ENCODE measurements around the gene ODAD3. TPM values are rescaled to one million over a fixed set of nuclear protein-coding genes. Genes with fewer than 3 reads are reported as not detected.

The ODAD3 gene
- total and polyA plus RNA-seq, 10 of the 15 experiments (the other 5 are each of a cell fraction or from before 2014, with no cell fraction given): 0.11 to 0.39 (median 0.28) TPM; not detected in 7

- intact Hi-C loops (cut with micrococcal nuclease; ENCODE audit: unreplicated experiment): no loop called here
- in situ Hi-C loops (cut with MboI): no loop called here
- H3K9ac ChIP-seq (ENCODE audit: control insufficient read depth, insufficient read depth, low read length): no peak overlapping the region
Measured at GRCh38 chr19:11452620-11453310, 17.8 kb upstream of the ODAD3 start.

More at GRCh38 chr19:11452620-11453310, 17.8 kb upstream of the ODAD3 start:
- Histone ChIP-seq H4K20me1 (ENCODE audit: control insufficient read depth, insufficient read depth) (no peaks in the 10 kb centered on the region), H3K4me3 (no peak overlapping the region; the same call in 1 of the 2 replicates), H3K79me2 (ENCODE audit: control insufficient read depth, insufficient read depth, low read length) (no peaks in the 10 kb centered on the region), H3K27me3 (replicated peaks in 1 of 2; ENCODE audit: control insufficient read depth in 2 of 2, insufficient read depth in 2 of 2, low read length in 1 of 2) (no peaks in the 10 kb centered on the region), H3K4me2 (ENCODE audit: control insufficient read depth, insufficient read depth) (peak overlapping the region; percentile 17; the same call in 1 of the 2 replicates), H3K36me3 (ENCODE audit: control insufficient read depth in 2 of 2, insufficient read depth in 2 of 2, low read length in 1 of 2) (peaks cover 0 to 10% of the 10 kb centered on the region in 2 experiments; a peak in 2 of 4 replicates), H3K4me1 (ENCODE audit: control insufficient read depth, insufficient read depth, low read length) (0 out of 2 replicates have a peak, but pooled peaks cover 4% of the 10 kb centered on the region), H3K27ac (ENCODE audit: control insufficient read depth, insufficient read depth) (no peak overlapping the region), H2AFZ (ENCODE audit: control insufficient read depth, low read depth, low read length) (no peak overlapping the region), H3K9me3 (replicated peaks; ENCODE audit: control insufficient read depth, insufficient read depth, low read length) (no peaks in the 10 kb centered on the region)
- no peak for ATAC-seq
- CTCF ChIA-PET: interaction anchor here (0.6 to 1.8 kb wide), 15 partner anchors 9 to 210 kb away, joined by 3 to 14 read pairs (median 5); partner anchors contain the start of genes ODAD3, PRKCSH and SWSAP1
- POLR2A ChIA-PET: interaction anchor here (0.7 to 1.7 kb wide), 8 partner anchors 9 to 565 kb away, joined by 3 to 9 read pairs (median 5); no protein-coding TSS in a partner anchor
- SMC1A ChIA-PET (ENCODE audit: uncharacterized antibody, unreplicated experiment): interaction anchor here (0.8 to 1.6 kb wide), 5 partner anchors 29 to 78 kb away, joined by 3 to 7 read pairs (median 7); partner anchors contain the start of genes ECSIT and SWSAP1
- no peak for DNase-seq (ENCODE audit: low read depth, low spot score)
- WGBS (ENCODE audit: insufficient coverage, insufficient replicate concordance, low lambda C conversion rate, missing lambda C conversion rate): 23% methylated on average over 30 of the region's 33 CpGs
- FAIRE-seq: no peak
- RAD21 ChIA-PET (ENCODE audit: unreplicated experiment): interaction anchor here (0.9 to 2.2 kb wide), 6 partner anchors 17 to 77 kb away, joined by 3 to 19 read pairs (median 5); partner anchors contain the start of genes EPOR and PRKCSH
- BruUV-seq (replicated peaks): no TSS peak
- TF ChIP-seq CTCF (IDR thresholded peaks at IDR 0.05 in 2 of 3, conservative IDR thresholded peaks at IDR 0.05 in 1 of 3; ENCODE audit: control insufficient read depth in 2 of 3, extremely low read depth in 1 of 3, insufficient read depth in 1 of 3, low read depth in 3 of 3, low read length in 3 of 3) (peak in 1 of 3 experiments; percentile 12; a peak in 1 of 6 replicates), ELK1 (IDR thresholded peaks at IDR 0.05; ENCODE audit: low read depth, low read length) (no peak)

Measured in GM12878 (cell line).